ENCODE data around the gene IQCE.
A peak's percentile ranks its signal among the peaks of the same experiment; 100 is the strongest.
"Not testable (repeated sequence)": the region's sequence is repeated elsewhere in the genome, so short reads cannot be mapped to it uniquely, and the experiment has no call there.

Gene IQCE

GRCh38 chr7:2604608-2605174, 45.9 kb downstream of the IQCE start:
- DNase-seq = no peak

GRCh38 chr7:2605608-2606538, 47.1 kb downstream of the IQCE start:
- DNase-seq = no peak

- no peak for DNase-seq
Observed at GRCh38 chr7:2606539-2606936, 47.8 kb downstream of the IQCE start.

- no peak for DNase-seq
Observed at GRCh38 chr7:2607122-2607922, 48.5 kb downstream of the IQCE start.

- DNase-seq = no peak
Observed at GRCh38 chr7:2607923-2608904, 49.4 kb downstream of the IQCE start.

- peak; percentile 15 for DNase-seq
Observed at GRCh38 chr7:2608921-2609411, 50.2 kb downstream of the IQCE start.

GRCh38 chr7:2609646-2610045, 50.9 kb downstream of the IQCE start:
- not testable (repeated sequence) for DNase-seq

- DNase-seq = no peak
Observed at GRCh38 chr7:2610466-2610865, 51.7 kb downstream of the IQCE start.

GRCh38 chr7:2610898-2611297, 52.1 kb downstream of the IQCE start:
- DNase-seq = no peak

- DNase-seq = no peak
Observed at GRCh38 chr7:2611401-2611800, 52.6 kb downstream of the IQCE start.

GRCh38 chr7:2611922-2612321, 53.1 kb downstream of the IQCE start:
- DNase-seq = no peak

- peak; percentile 22 for DNase-seq
Observed at GRCh38 chr7:2612445-2613097, 53.8 kb downstream of the IQCE start.

- DNase-seq = no peak
Observed at GRCh38 chr7:2613098-2613930, 54.5 kb downstream of the IQCE start.

- DNase-seq = no peak
Observed at GRCh38 chr7:2613931-2614600, 55.3 kb downstream of the IQCE start.

GRCh38 chr7:2614631-2615330, 56.0 kb downstream of the IQCE start:
- no peak for DNase-seq

GRCh38 chr7:2616387-2617324, 57.9 kb downstream of the IQCE start:
- no peak for DNase-seq

GRCh38 chr7:2617325-2617905, 58.6 kb downstream of the IQCE start:
- no peak for DNase-seq

- no peak for DNase-seq
Observed at GRCh38 chr7:2619116-2619515, 60.3 kb downstream of the IQCE start.
